ENCODE results near the gene SLU7.

Gene SLU7

GRCh38 chr5:160399402-160400353 lies 19.2 kb downstream of the SLU7 start, which contains the start of gene FAM200C:
Gene FAM200C, minus strand, starts transcription at chr5:160400054. Its CDS starts 4,564 bp downstream, at chr5:160395490.
- DNase-seq, result peak; percentile 92

- peak; percentile 7 for DNase-seq
Measured at GRCh38 chr5:160398806-160399205, 20.1 kb downstream of the SLU7 start.

GRCh38 chr5:160397492-160397891 lies 21.4 kb downstream of the SLU7 start:
- DNase-seq, result no peak

- DNase-seq, result no peak
Measured at GRCh38 chr5:160395111-160395510, 23.8 kb downstream of the SLU7 start.

- peak; percentile 2 for DNase-seq
Measured at GRCh38 chr5:160390787-160391696, 27.8 kb downstream of the SLU7 start.

- DNase-seq, result no peak
Measured at GRCh38 chr5:160387445-160387844, 31.4 kb downstream of the SLU7 start.

GRCh38 chr5:160385496-160385895 lies 33.4 kb downstream of the SLU7 start:
- no peak for DNase-seq

GRCh38 chr5:160384681-160385080 lies 34.2 kb downstream of the SLU7 start:
- DNase-seq, result no peak

GRCh38 chr5:160382346-160382745 lies 36.5 kb downstream of the SLU7 start:
- no peak for DNase-seq

GRCh38 chr5:160380041-160380440 lies 38.8 kb downstream of the SLU7 start:
- DNase-seq, result no peak

- DNase-seq, result no peak
Measured at GRCh38 chr5:160379511-160379910, 39.4 kb downstream of the SLU7 start.

GRCh38 chr5:160378330-160378729 lies 40.6 kb downstream of the SLU7 start:
- DNase-seq, result no peak

- DNase-seq, result no peak
Measured at GRCh38 chr5:160377651-160378050, 41.2 kb downstream of the SLU7 start.

- DNase-seq, result no peak
Measured at GRCh38 chr5:160376416-160376815, 42.5 kb downstream of the SLU7 start.

- no peak for DNase-seq
Measured at GRCh38 chr5:160375701-160376100, 43.2 kb downstream of the SLU7 start.

GRCh38 chr5:160375166-160375565 lies 43.7 kb downstream of the SLU7 start:
- no peak for DNase-seq

GRCh38 chr5:160371294-160371693 lies 47.6 kb downstream of the SLU7 start:
- no peak for DNase-seq

GRCh38 chr5:160370713-160371034 lies 48.2 kb downstream of the SLU7 start:
- no peak for DNase-seq

GRCh38 chr5:160369990-160370712 lies 48.7 kb downstream of the SLU7 start, which contains the start of gene C1QTNF2:
Gene C1QTNF2, minus strand, starts transcription at chr5:160370626. Its CDS starts 15,615 bp downstream, at chr5:160355011.
- DNase-seq, result peak; percentile 41

- no peak for DNase-seq
Measured at GRCh38 chr5:160367885-160368284, 51.0 kb downstream of the SLU7 start.

- no peak for DNase-seq
Measured at GRCh38 chr5:160367261-160367660, 51.6 kb downstream of the SLU7 start.

GRCh38 chr5:160366230-160366629 lies 52.7 kb downstream of the SLU7 start:
- no peak for DNase-seq
